GM18520 (cell line): ENCODE data around the gene TYMS.

Source experiments
- ATAC-seq: cut with Tn5 transposase; IDR thresholded peaks from one replicate; pipeline ENCODE4 v1.9.1; 2021; ENCODE audit not compliant: unreplicated experiment

TYMS gene

GRCh38 chr18:710418-711300, 53.2 kb downstream of the TYMS start:
- ATAC-seq: no peak

GRCh38 chr18:711310-711656, 53.8 kb downstream of the TYMS start:
- no peak for ATAC-seq

DNA sequence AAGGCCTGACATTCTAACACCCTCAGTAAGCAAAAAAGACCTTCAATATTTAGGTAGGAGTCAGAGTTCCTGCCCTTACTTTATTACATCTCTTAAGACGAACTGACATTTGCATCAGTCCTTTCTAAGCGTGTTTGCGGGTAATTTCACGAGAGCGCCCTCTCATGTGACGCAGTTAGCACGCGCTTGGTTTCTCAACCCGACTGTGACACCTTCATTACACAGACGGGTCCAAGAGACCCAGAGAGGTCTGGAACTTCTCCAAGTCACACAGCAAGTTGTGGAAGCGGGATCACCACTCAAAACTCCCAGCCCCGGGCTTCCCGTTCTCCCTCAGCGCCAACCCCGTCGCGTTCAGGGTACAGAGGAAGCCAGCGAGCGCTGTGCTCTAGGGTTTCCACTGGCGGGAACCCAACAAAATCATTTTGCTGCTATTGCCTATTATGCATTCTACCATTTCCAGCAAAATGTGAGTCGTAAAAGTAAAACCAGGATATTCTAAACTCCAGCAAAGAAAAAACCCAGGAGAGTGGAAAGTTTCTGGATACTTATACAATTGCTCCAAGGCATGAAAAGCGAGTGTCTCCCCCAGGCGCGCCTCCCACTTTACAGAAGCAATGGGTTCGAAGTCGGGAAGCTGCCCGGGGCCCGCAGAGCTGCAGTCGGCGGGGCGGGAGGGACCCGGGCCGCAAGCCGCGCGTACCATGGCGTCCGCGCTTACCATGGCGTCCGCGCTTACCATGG, 54.4 kb downstream of the TYMS start:
- peak; percentile 48 for ATAC-seq

DNA sequence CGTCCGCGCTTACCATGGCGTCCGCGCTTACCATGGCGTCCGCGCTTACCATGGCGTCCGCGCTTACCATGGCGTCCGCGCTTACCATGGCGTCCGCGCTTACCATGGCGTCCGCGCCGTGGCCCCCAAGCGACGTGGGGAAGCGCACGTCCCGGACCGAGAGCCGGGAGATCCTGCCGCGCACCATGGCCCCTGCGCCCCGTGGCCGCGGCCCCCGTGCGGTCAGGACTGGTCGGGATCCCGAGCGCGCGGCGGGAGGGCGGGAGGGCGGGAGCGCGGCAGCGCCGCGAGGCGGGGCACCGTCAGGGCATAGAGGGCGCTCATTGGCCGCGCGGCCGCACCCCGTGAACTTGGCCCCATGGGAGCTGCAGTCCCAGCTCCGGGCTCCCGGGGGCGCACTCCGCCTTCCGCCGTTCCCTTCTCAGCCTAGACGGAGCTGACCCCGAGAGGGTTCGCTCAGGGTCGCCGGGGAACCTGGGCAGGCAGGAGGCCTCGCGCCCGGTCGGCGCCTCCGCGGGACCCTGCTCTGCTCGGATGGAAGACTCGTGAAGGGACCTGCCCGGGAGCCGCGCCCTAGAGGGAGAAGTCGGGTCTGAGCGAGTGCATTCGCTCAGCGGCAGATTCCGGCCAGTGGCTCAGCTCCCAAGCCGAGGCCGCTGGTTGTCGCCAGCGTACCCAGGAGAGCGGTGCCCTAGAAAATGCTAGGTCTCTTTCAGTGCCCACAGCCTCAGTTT, 55.1 kb downstream of the TYMS start, which contains the start of gene ENOSF1:
Gene ENOSF1 (minus strand): TSS at position 230 of the 734 bp plus-strand sequence. CDS start 43 bp downstream, at position 187.
- peak; percentile 82 for ATAC-seq

DNA sequence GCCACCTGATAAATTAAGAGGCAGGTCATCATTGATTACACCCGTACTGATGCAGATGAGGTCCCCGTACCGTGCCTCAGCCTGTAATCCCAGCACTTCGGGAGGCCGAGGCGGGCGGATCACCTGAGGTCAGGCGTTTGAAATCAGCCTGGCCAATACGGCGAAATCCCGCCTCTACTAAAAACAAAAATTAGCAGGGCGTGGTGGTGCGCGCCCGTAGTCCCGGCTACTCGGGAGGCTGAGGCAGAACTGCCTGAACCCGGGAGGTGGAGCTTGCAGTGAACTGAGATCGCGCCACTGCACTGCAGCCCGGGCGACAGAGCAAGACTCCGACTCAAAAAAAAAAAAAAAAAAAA, 55.7 kb downstream of the TYMS start:
- no peak for ATAC-seq

DNA sequence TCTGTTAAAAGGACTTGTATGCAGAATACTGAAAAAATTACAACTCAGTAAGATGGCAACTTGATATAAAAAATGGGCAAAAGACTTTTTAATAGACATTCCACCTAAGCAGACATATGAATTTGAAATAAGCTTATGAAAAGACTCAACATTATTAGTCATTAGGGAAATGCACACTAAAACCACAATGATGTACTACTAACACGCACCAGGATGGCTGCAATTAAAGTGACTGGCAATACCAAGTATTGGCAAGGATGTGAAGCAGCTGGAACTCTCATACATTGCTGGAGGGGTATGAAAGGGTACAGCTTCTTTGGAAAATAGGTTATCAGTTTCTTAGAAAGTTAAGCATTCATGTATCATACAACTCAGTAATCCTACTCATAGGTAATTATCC, 58.2 kb downstream of the TYMS start:
- no peak for ATAC-seq

GRCh38 chr18:717003-717402, 59.5 kb downstream of the TYMS start:
- no peak for ATAC-seq
